ENCODE measurements around the gene THUMPD2.
A peak's percentile ranks its signal among the peaks of the same experiment; 100 is the strongest.

The THUMPD2 gene

GRCh38 chr2:39780825-39781600 is 2.0 kb upstream of the THUMPD2 start:
- H3K4me3 ChIP-seq (replicated peaks; ENCODE audit: low read depth, low read length) = no peak overlapping the region
- no peak for DNase-seq (ENCODE audit: extremely low read depth, low read depth)
- TF ChIP-seq, protein P1, sequence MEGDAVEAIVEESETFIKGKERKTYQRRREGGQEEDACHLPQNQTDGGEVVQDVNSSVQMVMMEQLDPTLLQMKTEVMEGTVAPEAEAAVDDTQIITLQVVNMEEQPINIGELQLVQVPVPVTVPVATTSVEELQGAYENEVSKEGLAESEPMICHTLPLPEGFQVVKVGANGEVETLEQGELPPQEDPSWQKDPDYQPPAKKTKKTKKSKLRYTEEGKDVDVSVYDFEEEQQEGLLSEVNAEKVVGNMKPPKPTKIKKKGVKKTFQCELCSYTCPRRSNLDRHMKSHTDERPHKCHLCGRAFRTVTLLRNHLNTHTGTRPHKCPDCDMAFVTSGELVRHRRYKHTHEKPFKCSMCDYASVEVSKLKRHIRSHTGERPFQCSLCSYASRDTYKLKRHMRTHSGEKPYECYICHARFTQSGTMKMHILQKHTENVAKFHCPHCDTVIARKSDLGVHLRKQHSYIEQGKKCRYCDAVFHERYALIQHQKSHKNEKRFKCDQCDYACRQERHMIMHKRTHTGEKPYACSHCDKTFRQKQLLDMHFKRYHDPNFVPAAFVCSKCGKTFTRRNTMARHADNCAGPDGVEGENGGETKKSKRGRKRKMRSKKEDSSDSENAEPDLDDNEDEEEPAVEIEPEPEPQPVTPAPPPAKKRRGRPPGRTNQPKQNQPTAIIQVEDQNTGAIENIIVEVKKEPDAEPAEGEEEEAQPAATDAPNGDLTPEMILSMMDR (IDR thresholded peaks at IDR 0.05; ENCODE audit: low read depth, low read length, missing control alignments) = no peak

DNA sequence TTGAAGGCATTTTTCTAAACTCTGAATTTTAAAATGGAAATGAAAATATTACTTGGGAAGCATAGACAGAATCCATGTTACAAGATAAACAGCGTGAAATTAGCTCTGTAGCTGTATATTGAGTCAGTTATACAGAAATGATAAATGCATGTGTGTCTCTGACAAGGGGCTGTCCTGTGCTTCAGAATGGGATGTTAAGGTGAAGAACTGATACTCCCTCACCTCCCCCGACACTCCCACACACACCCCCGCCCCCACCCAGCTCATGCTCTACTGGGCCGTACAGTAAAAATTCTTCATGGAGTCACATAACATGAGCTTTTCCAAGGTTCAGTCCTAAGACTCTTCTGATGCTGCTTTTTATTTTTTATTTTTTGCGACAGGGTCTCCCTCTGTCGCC is 869 bp upstream of the THUMPD2 start:
- no peak overlapping the region for H3K4me3 ChIP-seq (replicated peaks; ENCODE audit: low read depth, low read length)
- TF ChIP-seq, protein P1 (IDR thresholded peaks at IDR 0.05; ENCODE audit: low read depth, low read length, missing control alignments) = no peak
- DNase-seq (ENCODE audit: extremely low read depth, low read depth) = no peak

- TF ChIP-seq, protein P1 (IDR thresholded peaks at IDR 0.05; ENCODE audit: low read depth, low read length, missing control alignments) = no peak
- DNase-seq (ENCODE audit: extremely low read depth, low read depth) = no peak
- H3K4me3 ChIP-seq (replicated peaks; ENCODE audit: low read depth, low read length) = peak overlapping the region; percentile 76
These were observed 338 bp upstream of the THUMPD2 start for GRCh38 chr2:39779341-39779851.

DNA sequence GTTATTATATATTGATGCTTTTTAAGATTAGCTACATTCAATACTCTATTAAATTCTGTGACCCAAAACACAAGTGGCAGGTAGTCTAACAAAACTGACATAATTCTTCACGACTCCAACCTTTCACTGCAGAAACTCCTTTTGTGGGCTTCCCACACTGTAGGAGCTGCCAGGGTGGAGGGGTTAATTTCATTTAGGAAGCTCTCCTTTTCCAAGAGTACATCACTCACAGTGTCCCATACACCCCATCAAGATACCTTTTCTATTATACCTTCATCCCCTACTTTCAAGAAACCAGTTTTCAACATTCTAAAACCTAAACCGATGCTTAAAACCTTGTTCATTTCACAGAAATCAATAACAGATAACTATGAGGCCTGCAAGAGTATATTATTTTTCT is 825 bp downstream of the THUMPD2 start:
- DNase-seq (ENCODE audit: extremely low read depth, low read depth) = no peak

DNA sequence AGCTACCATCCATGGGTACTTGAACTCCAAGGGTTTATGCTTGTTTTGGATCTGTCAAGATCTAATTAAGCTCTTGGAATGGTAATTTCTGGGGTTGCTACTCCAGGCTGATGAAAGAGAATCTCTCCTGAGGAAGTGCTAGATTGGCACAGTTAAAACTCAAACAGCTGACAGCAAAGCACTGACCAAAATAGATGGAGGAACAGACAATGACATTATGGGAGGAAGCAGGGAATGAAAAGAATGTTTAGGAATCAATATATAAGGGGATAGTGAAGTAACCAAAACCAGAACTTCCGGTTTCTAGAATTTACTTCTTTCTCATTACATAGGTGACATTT is 6.3 kb downstream of the THUMPD2 start:
- TF ChIP-seq, protein P1 (IDR thresholded peaks at IDR 0.05; ENCODE audit: low read depth, low read length, missing control alignments) = no peak
- no peak for DNase-seq (ENCODE audit: extremely low read depth, low read depth)
- H3K4me3 ChIP-seq (replicated peaks; ENCODE audit: low read depth, low read length) = no peak overlapping the region

More for the DNA sequence above, 825 bp downstream of the THUMPD2 start:
- H3K4me3 ChIP-seq (replicated peaks; ENCODE audit: low read depth, low read length) = peak overlapping the region; percentile 76
- TF ChIP-seq, protein P1 (IDR thresholded peaks at IDR 0.05; ENCODE audit: low read depth, low read length, missing control alignments) = no peak

DNA sequence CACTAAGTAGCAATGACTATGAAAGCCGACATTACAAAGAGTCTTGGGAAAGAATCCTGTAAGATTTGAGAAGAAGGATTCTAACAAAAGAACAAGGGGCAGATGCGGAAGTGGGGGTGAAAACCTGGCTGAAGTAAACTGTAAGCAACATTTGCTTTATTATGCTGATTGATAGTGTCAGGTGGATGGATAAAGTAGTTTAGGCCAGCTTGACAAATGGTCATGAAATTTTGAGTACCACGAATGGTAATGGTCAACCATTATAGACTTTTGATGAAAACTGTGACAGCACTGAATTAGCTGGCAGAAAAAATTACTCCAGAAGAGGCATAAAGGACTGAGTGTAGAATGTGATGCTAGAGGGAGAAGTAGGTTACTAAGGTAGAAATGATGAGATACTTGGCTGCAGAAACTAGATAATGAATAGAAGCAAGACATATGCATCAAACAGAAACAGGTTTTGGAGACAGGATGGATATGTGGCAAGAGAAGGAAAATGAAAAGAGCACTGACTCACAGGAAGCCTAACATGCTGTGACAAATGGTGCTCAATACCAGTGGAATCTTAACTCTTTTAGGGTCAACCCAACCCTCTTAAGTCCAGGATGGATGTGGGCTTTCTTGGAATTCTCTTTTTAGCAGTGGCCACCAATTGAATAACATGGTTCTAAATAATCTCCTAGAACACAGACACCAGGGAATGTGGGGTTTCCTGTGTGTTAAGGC is 6.8 kb downstream of the THUMPD2 start:
- no peak for DNase-seq (ENCODE audit: extremely low read depth, low read depth)
- TF ChIP-seq, protein P1 (IDR thresholded peaks at IDR 0.05; ENCODE audit: low read depth, low read length, missing control alignments) = no peak

More for the DNA sequence above, 6.8 kb downstream of the THUMPD2 start:
- H3K4me3 ChIP-seq (replicated peaks; ENCODE audit: low read depth, low read length) = no peak overlapping the region

All from HFF-Myc (cell line).